Adrenal gland (tissue), 12 donors: ENCODE results near the gene TPM1. TPM values are rescaled to one million over a fixed set of nuclear protein-coding genes. Genes with fewer than 3 reads are reported as not detected.

ENCODE experiments used
- DNase-seq, 7 donors: peaks; one replicate each; pipeline ENCODE4 v3.0.0-alpha.2; 2019 to 2020
- H3K27ac ChIP-seq, 5 donors: fragments of 200-600 bp; sonication (generic) in 4 of 5; 1 replicate in 3 of 5; 2 replicates in 2 of 5; pipeline versions ENCODE4 v1.5.1 to v1.8.0; 2016 to 2020; ENCODE audit warnings: mild to moderate bottlenecking in 1 of 5
- H3K27me3 ChIP-seq: fragments of 200-600 bp; 2 replicates; pipeline ENCODE4 v1.8.0; 2021
- H3K36me3 ChIP-seq, 2 donors: fragments of 200-600 bp; replicated peaks in 1 of 2; 1 replicate in 1 of 2; 2 replicates in 1 of 2; pipeline versions ENCODE4 v1.5.1 to v1.8.0; 2018 to 2022
- H3K4me1 ChIP-seq, 2 donors: fragments of 200-600 bp; replicated peaks in 1 of 2; 1 replicate in 1 of 2; 2 replicates in 1 of 2; pipeline versions ENCODE4 v1.5.1 to v1.8.0; 2018 to 2021
- H3K4me3 ChIP-seq, 4 donors: fragments of 200-600 bp; sonication (generic) in 3 of 4; one replicate each; pipeline ENCODE4 v1.5.1; 2016 to 2018
- H3K9me3 ChIP-seq, 3 donors: fragments of 200-600 bp; sonication (generic) in 1 of 3; replicated peaks in 1 of 3; 1 replicate in 2 of 3; 2 replicates in 1 of 3; pipeline versions ENCODE4 v1.5.1 to v1.8.0; 2016 to 2021
- CTCF ChIP-seq, 6 experiments: fragments of 450-650 bp in 4 of 6; fragments of 200-600 bp in 2 of 6; sonication (generic) in 1 of 6; IDR thresholded peaks; 1 replicate in 5 of 6; 2 replicates in 1 of 6; pipeline versions ENCODE4 v1.5.1 to v1.8.0; 2016 to 2021; ENCODE audit warnings: antibody characterized with exemption in 6 of 6, mild to moderate bottlenecking in 2 of 6, moderate library complexity in 1 of 6
- POLR2A ChIP-seq, 2 donors: fragments of 450-650 bp; IDR thresholded peaks; one replicate each; pipeline ENCODE4 v1.6.1; 2017; ENCODE audit warnings: antibody characterized with exemption in 2 of 2, mild to moderate bottlenecking in 2 of 2, moderate library complexity in 1 of 2
- WGBS, 4 donors: extraction: QIAGEN DNeasy Blood & Tissue Kit in 2 of 4; methylation state at CpG; one replicate each; pipeline versions ENCODE4 v1.1.5 to v1.1.7; 2013 to 2017; 5-methylcytosine and 5-hydroxymethylcytosine counted together
- intact Hi-C, 2 donors: fragments of 100-400 bp; cut with DNase I; formaldehyde crosslinking; loops; one replicate each; pipeline versions ENCODE4 v1.14.1 to v1.15.0; 2022 to 2023
- polyA plus RNA-seq, 3 donors: library from polyadenylated mRNA; stranded (reverse); fragments of 200-250 nt in 2 of 3; fragments of 350-450 nt in 1 of 3; fragmentation: Illumina TruSeq in 1 of 3; extraction: RNeasy Lipid Tissue Mini Kit (QIAGEN cat#74804) in 1 of 3; gene quantifications; one replicate each; pipeline ENCODE4 v1.2.3, GENCODE V29; 2013 to 2014
- total RNA-seq, 9 donors: library from RNA; depleted of rRNA in 4 of 9; stranded (reverse); fragments of >200 nt in 4 of 9; fragments of 120-200 nt in 1 of 9; fragmentation: NEBNext Ultra II Directional in 1 of 9; extraction: Animal tissue kit (Norgen Biotek cat#: 25700) in 1 of 9; gene quantifications; one replicate each; pipeline versions ENCODE4 v1.1.0 to v1.2.4, GENCODE V29; 2013 to 2023
- donor health status: healthy with polysubstance abuse.
- donor health status: Bipolar disorder and iron deficiency.
- donor health status: DM: yes; HTN: yes; CAD: no.
- donor health status: DM: no; HTN: no; CAD: no.
- donor health status: DM: no; HTN: no; CAD: no.
- donor health status: DM: yes; HTN: yes; CAD: no.

TPM1 gene
- total and polyA plus RNA-seq, 12 donors, result 81.8 to 246 (median 167) TPM

DNA sequence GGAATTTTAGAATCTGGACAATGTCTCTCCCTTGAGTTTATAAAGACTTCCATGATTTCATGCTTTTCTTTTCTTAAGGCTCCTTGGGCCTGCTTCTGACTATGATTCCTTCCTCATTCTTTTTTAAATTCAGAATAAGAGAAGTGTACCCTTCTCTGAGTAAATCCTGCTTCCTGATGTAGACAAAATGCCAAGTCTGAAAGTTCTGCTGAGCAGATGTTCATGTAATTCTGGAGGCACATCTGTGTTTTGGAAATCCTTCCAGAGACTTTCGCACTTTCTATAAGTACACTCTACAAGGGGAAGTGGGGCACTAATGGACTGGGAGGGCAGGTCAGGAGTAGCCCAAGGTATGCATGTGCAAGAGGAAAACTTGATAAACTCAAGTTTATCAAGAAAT, 24.8 kb downstream of the TPM1 start:
- intact Hi-C loops, result no loop called here
- 76 to 92% (median 82%) methylated on average over 1 of the region's 1 CpG for WGBS, 4 donors
- peak in 1 of 7 donors; percentile 35 for DNase-seq
- no peak overlapping the region for H3K4me3 ChIP-seq
- H3K9me3 ChIP-seq, result no peaks in the 10 kb centered on the region
- peaks cover 0 to 20% of the 10 kb centered on the region in 2 donors for H3K4me1 ChIP-seq
- no peaks in the 10 kb centered on the region for H3K27me3 ChIP-seq
- peaks cover 0 to 88% of the 10 kb centered on the region in 2 donors for H3K36me3 ChIP-seq
- H3K27ac ChIP-seq, result no peak overlapping the region
- no peak for TF ChIP-seq POLR2A (IDR thresholded peaks at IDR 0.05)
- no peak for TF ChIP-seq CTCF (IDR thresholded peaks at IDR 0.05)

- H3K4me1 ChIP-seq, result peaks cover 0 to 20% of the 10 kb centered on the region in 2 donors
Observed at GRCh38 chr15:63067976-63068743, 25.6 kb downstream of the TPM1 start.

GRCh38 chr15:63069616-63070090, 27.1 kb downstream of the TPM1 start:
- Histone ChIP-seq H3K9me3 (no peaks in the 10 kb centered on the region), H3K27ac (no peak overlapping the region), H3K4me1 (peaks cover 0 to 26% of the 10 kb centered on the region in 2 donors), H3K27me3 (no peaks in the 10 kb centered on the region), H3K36me3 (peaks cover 0 to 66% of the 10 kb centered on the region in 2 donors), H3K4me3 (no peak overlapping the region)
- 94 to 98% (median 96%) methylated on average over 3 of the region's 3 CpGs for WGBS, 4 donors
- TF ChIP-seq POLR2A (IDR thresholded peaks at IDR 0.05), result no peak
- no peak for TF ChIP-seq CTCF (IDR thresholded peaks at IDR 0.05)
- DNase-seq, result no peak
- intact Hi-C loops, result no loop called here

More at GRCh38 chr15:63067976-63068743, 25.6 kb downstream of the TPM1 start:
- Histone ChIP-seq H3K4me3 (no peak overlapping the region), H3K36me3 (peaks cover 0 to 79% of the 10 kb centered on the region in 2 donors), H3K27me3 (no peaks in the 10 kb centered on the region), H3K27ac (no peak overlapping the region), H3K9me3 (no peaks in the 10 kb centered on the region)
- TF ChIP-seq CTCF (IDR thresholded peaks at IDR 0.05) (no peak), POLR2A (IDR thresholded peaks at IDR 0.05) (no peak)
- WGBS, 4 donors, result 84 to 96% (median 89%) methylated on average over 13 of the region's 13 CpGs
- intact Hi-C loops, result no loop called here
- DNase-seq, result peak in 1 of 7 donors; percentile 47

DNA sequence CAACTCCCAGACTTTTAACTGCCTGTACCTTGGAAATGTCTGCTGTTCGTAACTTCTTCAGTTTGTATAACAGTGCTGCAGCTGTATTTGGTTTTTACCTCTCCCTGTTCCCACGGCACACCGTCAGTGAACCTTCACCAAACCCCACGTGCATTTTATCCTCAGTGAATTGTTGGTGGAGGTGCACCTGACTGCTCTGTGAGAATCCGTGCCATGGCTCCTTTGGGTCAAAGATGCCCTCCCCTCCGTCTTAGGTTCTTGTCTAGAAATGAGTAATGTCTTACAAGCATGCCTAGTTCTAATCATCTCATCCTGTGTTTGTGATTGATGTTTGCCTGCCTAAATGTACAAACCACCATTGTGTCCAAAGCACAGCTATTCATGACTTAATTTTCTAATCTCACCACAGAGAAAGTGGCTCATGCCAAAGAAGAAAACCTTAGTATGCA, 28.2 kb downstream of the TPM1 start:
- intact Hi-C loops, result no loop called here
- WGBS, 4 donors, result 82 to 94% (median 89%) methylated on average over 6 of the region's 6 CpGs
- H3K4me3 ChIP-seq, result no peak overlapping the region
- TF ChIP-seq POLR2A (IDR thresholded peaks at IDR 0.05) (no peak), CTCF (IDR thresholded peaks at IDR 0.05) (no peak)
- DNase-seq, result no peak
- H3K4me1 ChIP-seq, result peaks cover 7 to 30% of the 10 kb centered on the region in 2 donors
- peaks cover 0 to 56% of the 10 kb centered on the region in 2 donors for H3K36me3 ChIP-seq
- H3K27ac ChIP-seq, result no peak overlapping the region
- no peaks in the 10 kb centered on the region for H3K27me3 ChIP-seq
- H3K9me3 ChIP-seq, result no peaks in the 10 kb centered on the region
